Heart right ventricle (tissue), 16 donors: ENCODE measurements around the gene CSTPP1. TPM values are rescaled to one million over a fixed set of nuclear protein-coding genes. Genes with fewer than 3 reads are reported as not detected.

Experiments used
- ATAC-seq, 8 donors: fragments of 200-7000 bp; cut with Tn5 transposase; one replicate each; pipeline ENCODE4 v1.9.1; 2020; ENCODE audit warnings: mild to moderate bottlenecking in 8 of 8, moderate library complexity in 8 of 8, moderate number of reproducible peaks in 1 of 8
- DNase-seq, 2 donors: peaks; one replicate each; pipeline ENCODE4 v3.0.0-alpha.2; 2020
- H3K27ac ChIP-seq, 10 donors: fragments of 200-600 bp; sonication (generic) in 2 of 10; one replicate each; pipeline versions ENCODE4 v1.5.0 to v1.8.0; 2020 to 2022; ENCODE audit warnings: mild to moderate bottlenecking in 3 of 10
- H3K27me3 ChIP-seq, 7 donors: fragments of 200-600 bp; one replicate each; pipeline ENCODE4 v1.8.0; 2021 to 2022; ENCODE audit warnings: mild to moderate bottlenecking in 2 of 7
- H3K36me3 ChIP-seq, 9 donors: fragments of 200-600 bp; sonication (generic) in 1 of 9; one replicate each; pipeline versions ENCODE4 v1.5.0 to v1.8.0; 2020 to 2022; ENCODE audit warnings: mild to moderate bottlenecking in 2 of 9
- H3K4me1 ChIP-seq, 9 donors: fragments of 200-600 bp; sonication (generic) in 1 of 9; one replicate each; pipeline versions ENCODE4 v1.5.0 to v1.8.0; 2020 to 2022; ENCODE audit warnings: mild to moderate bottlenecking in 4 of 9
- H3K4me3 ChIP-seq, 10 donors: fragments of 200-600 bp; sonication (generic) in 2 of 10; one replicate each; pipeline versions ENCODE4 v1.5.0 to v1.8.0; 2020 to 2022; ENCODE audit warnings: mild to moderate bottlenecking in 7 of 10, moderate library complexity in 2 of 10
- H3K9me3 ChIP-seq, 11 donors: fragments of 200-600 bp in 10 of 11; sonication (generic) in 2 of 11; one replicate each; pipeline versions ENCODE4 v1.5.0 to v1.8.0; 2013 to 2022; ENCODE audit warnings: mild to moderate bottlenecking in 2 of 11, control low read depth in 1 of 11, moderate library complexity in 1 of 11
- WGBS, 2 donors: extraction: QIAGEN DNeasy Blood & Tissue Kit; methylation state at CpG; one replicate each; pipeline ENCODE4 v1.1.7; 2013; ENCODE audit warnings: inconsistent platforms in 1 of 2; 5-methylcytosine and 5-hydroxymethylcytosine counted together
- intact Hi-C, 10 donors: fragments of 100-400 bp; cut with DNase I; formaldehyde crosslinking; loops; one replicate each; pipeline versions ENCODE4 v1.11.1 to v1.14.2; 2022
- polyA plus RNA-seq, 2 donors: library from polyadenylated mRNA; stranded (reverse); fragments of 200-250 nt; gene quantifications; one replicate each; pipeline ENCODE4 v1.2.3, GENCODE V29; 2013
- total RNA-seq, 10 donors: library from RNA; stranded (reverse); fragmentation: NEBNext Ultra II Directional in 3 of 10; extraction: Animal tissue kit (Norgen Biotek cat#: 25700) in 3 of 10; gene quantifications; one replicate each; pipeline versions ENCODE4 v1.2.1 to v1.2.4, GENCODE V29; 2021 to 2023
- TF ChIP-seq, protein P1 (sequence below), 9 donors: fragments of 200-600 bp; sonication (generic) in 2 of 9; IDR thresholded peaks; one replicate each; pipeline versions ENCODE4 v1.5.0 to v1.8.0; 2021 to 2022; ENCODE audit warnings: antibody characterized with exemption in 9 of 9, mild to moderate bottlenecking in 5 of 9, moderate library complexity in 1 of 9
- donor health status: Arrhythmogenic right ventricular cardiomyopathy.
- donor health status: ischemic (EF 13 %, LVEDD 7.1; RV severe dilation, severe dysfunction).
- donor health status: healthy with polysubstance abuse.
- donor health status: DM: no; HTN: yes; CAD: no.
- donor health status: DM: no; HTN: no; CAD: no.
- donor health status: ischemic (EF 25% LVEDD 6.9; RV normal size, moderate dysfunction).
- donor health status: ischemic (EF 25% LVEDD 5.7; RV mildly dilated, moderate dysfunction).
- donor health status: healthy.
- donor health status: DM: yes; HTN: yes; CAD: no.
- donor health status: Ischemic cardiomyopathy.
- donor health status: ischemic (EF 35%, LVEDD 5.7; RV mildly dilated, moderate dysfunction).
- donor health status: nonischemic (EF 11% LVEDD 7.7; RV severe dilation, severe dysfunction).
- donor health status: DM: yes; HTN: yes; CAD: no.
- donor health status: PGD.
- donor health status: ischemic (EF 29% LVEDD 5.4; RV normal size, mild dysfunction).
- donor health status: nonischemic (EF 23%, LVEDD 6.1; RV moderate dilation, normal function).

Gene CSTPP1
- total and polyA plus RNA-seq, 12 donors = 10.2 to 26.7 (median 16.7) TPM

DNA sequence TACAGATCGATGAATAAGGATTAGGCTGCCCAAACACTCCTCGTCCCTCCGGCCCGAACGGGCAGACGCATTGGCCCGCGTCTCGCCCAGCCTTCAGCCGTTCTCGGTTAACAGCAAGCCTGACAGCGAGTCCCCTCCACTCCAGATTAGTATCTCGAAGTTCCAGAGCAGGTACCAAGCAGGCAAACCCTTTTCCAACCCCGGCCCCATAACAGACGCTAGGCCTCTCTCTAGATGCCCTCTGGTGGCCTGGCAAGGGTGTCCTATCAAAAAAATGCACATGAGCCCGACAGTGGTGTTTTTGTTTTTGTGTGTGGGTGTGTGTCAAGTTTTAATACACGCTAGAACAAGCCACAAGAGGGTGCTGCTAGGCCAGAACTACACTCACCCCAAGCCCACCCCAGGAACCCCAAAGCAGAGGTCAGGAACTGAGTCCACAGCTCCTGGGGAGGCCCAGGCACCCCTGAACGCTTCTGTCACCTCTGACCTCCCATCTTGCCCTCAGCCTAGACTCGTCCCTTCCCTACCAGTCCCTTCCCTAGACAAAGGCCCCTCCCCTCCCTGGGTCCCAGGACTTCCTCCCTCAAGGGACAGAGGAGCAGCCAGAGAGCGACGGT is 240.8 kb downstream of the CSTPP1 start:
- H3K4me3 ChIP-seq = peak overlapping the region; percentile 65 to 100 (median 86)
- intact Hi-C loops = loop anchor here (2.0 to 10.0 kb wide), 10 partner anchors 35 to 230 kb away; partner anchors contain the start of genes NR1H3 (in 5 of the 10), DDB2 (in 3 of the 10), ACP2 (in 1 of the 10) and SLC39A13 (in 1 of the 10)
- DNase-seq = peak in 1 of 2 donors; percentile 77
- TF ChIP-seq, protein P1, sequence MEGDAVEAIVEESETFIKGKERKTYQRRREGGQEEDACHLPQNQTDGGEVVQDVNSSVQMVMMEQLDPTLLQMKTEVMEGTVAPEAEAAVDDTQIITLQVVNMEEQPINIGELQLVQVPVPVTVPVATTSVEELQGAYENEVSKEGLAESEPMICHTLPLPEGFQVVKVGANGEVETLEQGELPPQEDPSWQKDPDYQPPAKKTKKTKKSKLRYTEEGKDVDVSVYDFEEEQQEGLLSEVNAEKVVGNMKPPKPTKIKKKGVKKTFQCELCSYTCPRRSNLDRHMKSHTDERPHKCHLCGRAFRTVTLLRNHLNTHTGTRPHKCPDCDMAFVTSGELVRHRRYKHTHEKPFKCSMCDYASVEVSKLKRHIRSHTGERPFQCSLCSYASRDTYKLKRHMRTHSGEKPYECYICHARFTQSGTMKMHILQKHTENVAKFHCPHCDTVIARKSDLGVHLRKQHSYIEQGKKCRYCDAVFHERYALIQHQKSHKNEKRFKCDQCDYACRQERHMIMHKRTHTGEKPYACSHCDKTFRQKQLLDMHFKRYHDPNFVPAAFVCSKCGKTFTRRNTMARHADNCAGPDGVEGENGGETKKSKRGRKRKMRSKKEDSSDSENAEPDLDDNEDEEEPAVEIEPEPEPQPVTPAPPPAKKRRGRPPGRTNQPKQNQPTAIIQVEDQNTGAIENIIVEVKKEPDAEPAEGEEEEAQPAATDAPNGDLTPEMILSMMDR (IDR thresholded peaks at IDR 0.05) = peak; percentile 41 to 76 (median 60)
- WGBS, 2 donors = 0 to 1% methylated on average over 21 of the region's 21 CpGs
- peak overlapping the region; percentile 92 to 100 (median 98) for H3K27ac ChIP-seq
- H3K9me3 ChIP-seq = no peaks in the 10 kb centered on the region
- peak; percentile 32 to 57 (median 45) for ATAC-seq
- H3K4me1 ChIP-seq = peaks cover 29 to 87% (median 66%) of the 10 kb centered on the region in 9 donors
- peaks cover 0 to 66% (median 18%) of the 10 kb centered on the region in 9 donors for H3K36me3 ChIP-seq
- H3K27me3 ChIP-seq = no peaks in the 10 kb centered on the region

DNA sequence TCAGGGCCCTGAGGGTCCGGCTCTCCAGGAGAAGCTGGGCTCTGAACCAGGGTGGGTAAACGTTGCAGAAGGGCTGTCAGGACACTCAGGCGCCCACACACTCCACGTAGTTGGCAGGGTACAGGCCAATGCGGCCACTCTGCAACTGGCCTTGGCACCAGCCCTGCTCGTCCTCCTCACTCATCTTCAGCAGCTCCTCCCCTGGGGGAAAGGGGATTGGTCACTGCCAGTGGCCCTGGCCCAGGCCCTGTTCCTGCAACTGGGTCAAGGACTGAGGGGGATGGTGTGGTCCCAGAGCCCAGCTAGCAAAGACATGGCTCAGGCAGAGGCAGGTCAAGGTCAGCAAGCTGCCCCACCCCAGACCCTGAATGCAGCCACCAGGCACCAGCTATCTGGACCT is 241.3 kb downstream of the CSTPP1 start:
- H3K9me3 ChIP-seq = no peaks in the 10 kb centered on the region
- H3K36me3 ChIP-seq = peaks cover 0 to 61% (median 15%) of the 10 kb centered on the region in 9 donors
- TF ChIP-seq, protein P1 (IDR thresholded peaks at IDR 0.05) = no peak
- intact Hi-C loops = loop anchor here (2.0 to 10.0 kb wide), 11 partner anchors 34 to 229 kb away; partner anchors contain the start of genes NR1H3 (in 5 of the 10), DDB2 (in 3 of the 10), ACP2 (in 1 of the 10) and SLC39A13 (in 1 of the 10)
- H3K4me1 ChIP-seq = peaks cover 29 to 85% (median 61%) of the 10 kb centered on the region in 9 donors
- 31 to 35% methylated on average over 6 of the region's 6 CpGs for WGBS, 2 donors
- peak; percentile 52 to 53 for DNase-seq
- peak overlapping the region; percentile 92 to 100 (median 98) for H3K27ac ChIP-seq
- peak in 7 of 8 donors; percentile 0 to 20 (median 15) for ATAC-seq
- peak overlapping the region in 8 of 10 donors; percentile 75 to 97 (median 86) for H3K4me3 ChIP-seq
- H3K27me3 ChIP-seq = no peaks in the 10 kb centered on the region

DNA sequence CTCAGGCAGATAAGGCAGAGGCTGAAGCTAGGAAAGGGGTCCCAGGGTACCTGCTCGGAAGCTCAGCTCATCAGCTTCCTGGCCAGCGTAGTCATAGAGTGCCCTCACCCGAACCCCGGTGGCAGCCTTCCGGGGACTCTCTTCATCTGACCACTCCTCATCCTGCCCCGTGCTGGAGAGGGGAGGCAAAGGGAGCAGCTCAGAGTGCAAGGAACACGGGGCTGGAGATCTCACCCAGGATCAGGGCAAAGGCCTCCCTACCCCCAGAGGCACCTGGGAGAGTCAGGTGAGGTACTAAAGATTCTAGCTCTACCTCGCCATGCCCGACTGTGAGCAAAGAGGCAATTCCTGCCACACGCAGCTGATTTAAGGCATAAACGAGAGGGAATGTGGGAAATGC is 241.8 kb downstream of the CSTPP1 start:
- intact Hi-C loops = loop anchor here (2.0 to 10.0 kb wide), 9 partner anchors 34 to 229 kb away; partner anchors contain the start of genes NR1H3 (in 5 of the 10), ACP2 (in 1 of the 10), DDB2 (in 1 of the 10) and SLC39A13 (in 1 of the 10)
- peak overlapping the region; percentile 92 to 100 (median 98) for H3K27ac ChIP-seq
- TF ChIP-seq, protein P1 (IDR thresholded peaks at IDR 0.05) = no peak
- peaks cover 0 to 56% (median 12%) of the 10 kb centered on the region in 9 donors for H3K36me3 ChIP-seq
- ATAC-seq (no peak), DNase-seq (no peak)
- H3K4me3 ChIP-seq = peak overlapping the region in 2 of 10 donors; percentile 75 to 87
- WGBS, 2 donors = 79 to 87% methylated on average over 11 of the region's 11 CpGs
- peaks cover 0 to 3% (median 0%) of the 10 kb centered on the region in 7 donors for H3K27me3 ChIP-seq
- no peaks in the 10 kb centered on the region for H3K9me3 ChIP-seq
- peaks cover 29 to 85% (median 59%) of the 10 kb centered on the region in 9 donors for H3K4me1 ChIP-seq
